Lung (tissue), 12 donors: Measurements from ENCODE around the gene PGA4. TPM values are rescaled to one million over a fixed set of nuclear protein-coding genes. Genes with fewer than 3 reads are reported as not detected.

ENCODE experiments used
- ATAC-seq: fragments of 200-7000 bp; cut with Tn5 transposase; one replicate; pipeline ENCODE4 v1.9.1; 2020; ENCODE audit warnings: moderate number of reproducible peaks; ENCODE audit not compliant: insufficient read depth, low FRiP score
- DNase-seq, 3 donors: peaks; one replicate each; pipeline ENCODE4 v3.0.0-alpha.2; 2013 to 2017
- H3K27ac ChIP-seq, 2 donors: one replicate each; pipeline ENCODE4 v1.5.1; 2013; ENCODE audit warnings: mild to moderate bottlenecking in 2 of 2, moderate library complexity in 2 of 2, control low read depth in 1 of 2, inconsistent platforms in 1 of 2, low read depth in 1 of 2, low read length in 1 of 2
- H3K27me3 ChIP-seq, 3 donors: one replicate each; pipeline ENCODE4 v1.5.1; 2013; ENCODE audit warnings: low read length in 2 of 3; ENCODE audit not compliant: control insufficient read depth in 3 of 3, insufficient read depth in 3 of 3
- H3K36me3 ChIP-seq, 4 donors: one replicate each; pipeline ENCODE4 v1.5.1; 2013; ENCODE audit warnings: low read length in 4 of 4, mild to moderate bottlenecking in 1 of 4, moderate library complexity in 1 of 4; ENCODE audit not compliant: control insufficient read depth in 4 of 4, insufficient read depth in 4 of 4
- H3K4me1 ChIP-seq, 5 donors: one replicate each; pipeline ENCODE4 v1.5.1; 2013; ENCODE audit warnings: low read length in 5 of 5, mild to moderate bottlenecking in 2 of 5, moderate library complexity in 1 of 5; ENCODE audit not compliant: control insufficient read depth in 5 of 5, insufficient read depth in 5 of 5
- H3K4me3 ChIP-seq: one replicate; pipeline ENCODE4 v1.5.1; 2013; ENCODE audit warnings: mild to moderate bottlenecking, control low read depth, moderate library complexity
- H3K9ac ChIP-seq, 2 donors: one replicate each; pipeline ENCODE4 v1.5.1; 2013; ENCODE audit warnings: low read length in 2 of 2, control low read depth in 1 of 2; ENCODE audit not compliant: insufficient read depth in 1 of 2
- H3K9me3 ChIP-seq, 4 donors: one replicate each; pipeline ENCODE4 v1.5.1; 2013; ENCODE audit warnings: low read length in 3 of 4, mild to moderate bottlenecking in 1 of 4, moderate library complexity in 1 of 4; ENCODE audit not compliant: control insufficient read depth in 4 of 4, insufficient read depth in 3 of 4
- WGBS, 2 donors: extraction: QIAGEN DNeasy Blood & Tissue Kit; methylation state at CpG; one replicate each; pipeline ENCODE4 v1.1.7; 2013; 5-methylcytosine and 5-hydroxymethylcytosine counted together
- polyA plus RNA-seq, 2 donors: library from polyadenylated mRNA; stranded (reverse); fragments of 200-250 nt; gene quantifications; one replicate each; pipeline ENCODE4 v1.2.1, GENCODE V29; 2013
- total RNA-seq, 2 donors: library from RNA; depleted of rRNA in 1 of 2; stranded (reverse); fragments of >200 nt in 1 of 2; gene quantifications; one replicate each; pipeline ENCODE4 v1.2.1, GENCODE V29; 2014 to 2021
- TF ChIP-seq, protein P1 (sequence below): IDR thresholded peaks from 2 replicates; pipeline ENCODE4 v1.5.1; 2012; ENCODE audit warnings: mild to moderate bottlenecking; ENCODE audit errors: control extremely low read depth, extremely low read depth
- donor health status: control.
- donor health status: control.
- donor health status: Bipolar disorder and iron deficiency.
- donor health status: healthy.
- donor health status: DM: yes; HTN: yes; CAD: no.

The PGA4 gene
- total and polyA plus RNA-seq, 4 donors, result 1.6 to 1.8 (median 1.8) TPM; not detected in 1

DNA sequence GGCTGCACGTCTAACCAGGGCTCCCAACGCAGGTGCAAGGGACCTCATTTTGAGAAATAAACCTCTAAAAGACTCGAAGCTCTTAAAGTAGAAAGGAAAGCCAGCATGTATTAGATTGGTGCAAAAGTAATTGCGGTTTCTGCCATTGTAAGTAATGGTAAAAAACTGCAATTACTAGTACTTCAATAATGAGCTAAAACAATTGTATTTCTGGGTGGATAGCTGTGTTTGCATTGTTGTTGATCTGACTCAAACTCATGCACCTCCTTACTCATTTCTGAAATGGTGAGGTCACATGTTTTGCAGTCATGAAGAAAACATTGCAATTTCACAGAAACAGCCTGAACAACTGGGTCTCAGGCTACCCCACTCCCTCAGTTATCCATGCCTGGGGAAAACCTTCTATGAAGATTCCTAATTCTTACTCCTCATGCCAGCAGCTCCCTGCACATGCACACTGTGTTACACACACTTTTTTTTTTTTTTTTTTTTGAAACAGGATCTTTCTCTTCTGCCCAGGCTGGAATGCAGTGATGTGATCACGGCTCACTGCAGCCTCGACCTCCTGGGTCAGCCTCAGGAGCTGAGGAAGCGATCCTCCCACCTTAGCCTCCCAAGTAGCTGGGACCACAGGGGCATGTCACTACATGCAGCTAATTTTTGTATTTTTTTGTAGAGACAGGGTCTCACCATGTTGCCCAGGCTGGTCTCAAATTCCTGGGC, 48.4 kb downstream of the PGA4 start:
- Histone ChIP-seq H3K27me3 (no peaks in the 10 kb centered on the region), H3K9me3 (no peaks in the 10 kb centered on the region), H3K9ac (no peak overlapping the region), H3K27ac (no peak overlapping the region), H3K4me3 (no peak overlapping the region), H3K36me3 (no peaks in the 10 kb centered on the region), H3K4me1 (no peaks in the 10 kb centered on the region)
- ATAC-seq, result no peak
- TF ChIP-seq, protein P1, sequence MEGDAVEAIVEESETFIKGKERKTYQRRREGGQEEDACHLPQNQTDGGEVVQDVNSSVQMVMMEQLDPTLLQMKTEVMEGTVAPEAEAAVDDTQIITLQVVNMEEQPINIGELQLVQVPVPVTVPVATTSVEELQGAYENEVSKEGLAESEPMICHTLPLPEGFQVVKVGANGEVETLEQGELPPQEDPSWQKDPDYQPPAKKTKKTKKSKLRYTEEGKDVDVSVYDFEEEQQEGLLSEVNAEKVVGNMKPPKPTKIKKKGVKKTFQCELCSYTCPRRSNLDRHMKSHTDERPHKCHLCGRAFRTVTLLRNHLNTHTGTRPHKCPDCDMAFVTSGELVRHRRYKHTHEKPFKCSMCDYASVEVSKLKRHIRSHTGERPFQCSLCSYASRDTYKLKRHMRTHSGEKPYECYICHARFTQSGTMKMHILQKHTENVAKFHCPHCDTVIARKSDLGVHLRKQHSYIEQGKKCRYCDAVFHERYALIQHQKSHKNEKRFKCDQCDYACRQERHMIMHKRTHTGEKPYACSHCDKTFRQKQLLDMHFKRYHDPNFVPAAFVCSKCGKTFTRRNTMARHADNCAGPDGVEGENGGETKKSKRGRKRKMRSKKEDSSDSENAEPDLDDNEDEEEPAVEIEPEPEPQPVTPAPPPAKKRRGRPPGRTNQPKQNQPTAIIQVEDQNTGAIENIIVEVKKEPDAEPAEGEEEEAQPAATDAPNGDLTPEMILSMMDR, result no peak
- WGBS, 2 donors, result 90 to 91% methylated on average over 7 of the region's 7 CpGs
- no peak for DNase-seq

- Histone ChIP-seq H3K4me1 (no peaks in the 10 kb centered on the region), H3K27me3 (no peaks in the 10 kb centered on the region), H3K9me3 (no peaks in the 10 kb centered on the region), H3K27ac (no peak overlapping the region), H3K36me3 (no peaks in the 10 kb centered on the region), H3K9ac (no peak overlapping the region), H3K4me3 (no peak overlapping the region)
- ATAC-seq (no peak), DNase-seq (no peak)
- TF ChIP-seq, protein P1, result no peak
- WGBS, 2 donors, result 89 to 92% methylated on average over 3 of the region's 3 CpGs
These were observed 50.6 kb downstream of the PGA4 start for GRCh38 chr11:61272731-61273130.

DNA sequence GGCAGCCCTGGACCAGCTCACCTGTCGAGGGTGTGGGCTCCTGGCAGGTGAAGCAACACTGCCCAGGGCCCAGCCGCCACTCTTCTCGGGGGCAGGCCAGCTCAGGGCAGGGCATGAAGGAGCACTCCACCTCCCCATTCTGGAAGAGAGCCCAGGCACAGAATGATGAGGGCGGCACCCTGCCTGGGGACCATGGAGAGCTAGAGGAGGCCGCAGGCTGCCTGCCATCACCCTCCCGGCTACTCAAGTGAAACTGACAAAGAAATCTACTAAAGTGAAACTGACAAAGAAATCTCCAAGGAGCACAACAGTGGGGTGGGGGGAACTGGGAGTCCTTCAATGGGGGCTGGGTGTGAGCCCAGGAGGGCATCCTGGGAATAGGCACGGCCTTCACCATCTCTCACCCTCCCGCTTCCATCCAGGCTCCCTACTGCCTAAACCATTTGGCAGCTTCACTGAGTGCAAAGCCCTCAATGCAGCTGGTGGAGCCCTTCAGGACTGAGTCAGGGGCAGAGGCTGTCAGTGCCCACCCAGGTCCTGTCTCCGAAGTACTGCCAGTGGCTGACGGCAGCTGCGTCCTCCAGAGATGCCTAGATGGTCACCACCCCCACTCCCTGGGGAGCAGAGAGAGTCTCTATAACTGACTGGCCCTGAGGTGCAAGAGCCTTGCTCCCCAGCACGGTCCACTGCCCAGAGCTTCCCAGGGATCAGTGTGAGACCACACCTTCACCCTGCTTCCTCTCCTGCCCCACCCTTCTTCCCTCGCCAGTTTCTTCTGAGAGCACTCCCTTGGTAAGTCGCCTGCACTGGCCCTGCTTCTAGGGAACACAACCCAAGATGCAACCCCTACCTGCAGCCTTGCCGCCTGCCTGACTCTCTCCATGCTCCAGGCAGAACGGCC, 51.3 kb downstream of the PGA4 start:
- DNase-seq (peak in 1 of 3 donors; percentile 8), ATAC-seq (peak; percentile 82)
- Histone ChIP-seq H3K9me3 (no peaks in the 10 kb centered on the region), H3K36me3 (no peaks in the 10 kb centered on the region), H3K27me3 (no peaks in the 10 kb centered on the region), H3K9ac (no peak overlapping the region), H3K4me1 (no peaks in the 10 kb centered on the region), H3K4me3 (no peak overlapping the region), H3K27ac (no peak overlapping the region)
- TF ChIP-seq, protein P1, result no peak
- WGBS, 2 donors, result 77 to 84% methylated on average over 16 of the region's 16 CpGs
